Lower leg skin (tissue), 4 donors: ENCODE data around the gene PKP1. TPM values are rescaled to one million over a fixed set of nuclear protein-coding genes. Genes with fewer than 3 reads are reported as not detected.

Experiments used
- DNase-seq, 2 donors: peaks; one replicate each; pipeline ENCODE4 v3.0.0-alpha.2; 2019; ENCODE audit warnings: low spot score in 2 of 2
- H3K4me3 ChIP-seq: fragments of 200-600 bp; sonication (generic); 2 replicates; pipeline ENCODE4 v1.5.1; 2017; ENCODE audit warnings: mild to moderate bottlenecking, low read depth; ENCODE audit not compliant: poor library complexity, severe bottlenecking
- CTCF ChIP-seq, 3 donors: fragments of 450-650 bp; IDR thresholded peaks; one replicate each; pipeline ENCODE4 v1.5.1; 2016; ENCODE audit warnings: antibody characterized with exemption in 3 of 3, mild to moderate bottlenecking in 3 of 3, moderate library complexity in 2 of 3
- POLR2A ChIP-seq, 2 donors: fragments of 450-650 bp; IDR thresholded peaks; one replicate each; pipeline ENCODE4 v1.6.1; 2016 to 2017; ENCODE audit warnings: antibody characterized with exemption in 2 of 2, mild to moderate bottlenecking in 1 of 2, moderate library complexity in 1 of 2
- WGBS, 2 donors: methylation state at CpG; one replicate each; pipeline ENCODE4 v1.1.5; 2018; 5-methylcytosine and 5-hydroxymethylcytosine counted together
- intact Hi-C: fragments of 100-400 bp; cut with DNase I; formaldehyde crosslinking; loops from one replicate; pipeline ENCODE4 v1.15.0; 2023; ENCODE audit warnings: low total_unique reads
- total RNA-seq, 4 donors: library from RNA; depleted of rRNA; stranded (reverse); fragments of >200 nt; gene quantifications; one replicate each; pipeline ENCODE4 v1.1.0, GENCODE V29; 2016

Gene PKP1
- total RNA-seq, 4 donors from 2014 or later, result 928 to 1,274 (median 961) TPM

DNA sequence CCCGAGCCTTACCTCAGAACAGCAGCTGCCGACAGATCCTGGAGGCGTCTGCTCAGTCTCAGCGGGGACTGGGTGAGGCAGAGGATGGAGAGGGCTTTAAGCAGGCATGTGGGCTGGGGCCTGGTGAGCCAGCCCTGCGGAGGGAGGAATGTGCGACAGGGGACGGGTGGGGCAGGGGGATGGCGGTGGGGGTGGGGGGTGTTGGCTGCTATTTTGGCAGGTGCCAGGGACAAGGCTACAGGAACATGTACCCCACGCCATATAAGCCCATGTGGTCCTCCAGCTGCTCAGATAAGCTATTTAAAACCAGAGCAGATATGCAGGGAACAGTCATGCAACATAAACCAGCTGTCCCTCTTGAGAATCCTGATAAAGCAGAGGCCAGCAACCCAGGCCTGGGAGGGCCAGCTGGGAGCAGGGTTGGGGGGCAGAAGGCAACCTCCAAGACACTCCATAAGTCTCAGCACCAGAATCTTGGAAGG, 94.3 kb downstream of the PKP1 start, which contains the start of gene TNNT2:
TSS of gene TNNT2 (minus strand) at position 70 of the 482 bp plus-strand sequence. CDS start 4,426 bp downstream, outside the sequence.
- WGBS, 2 donors, result 62 to 63% methylated on average over 8 to 9 of the region's 9 CpGs
- intact Hi-C loops, result no loop called here

DNA sequence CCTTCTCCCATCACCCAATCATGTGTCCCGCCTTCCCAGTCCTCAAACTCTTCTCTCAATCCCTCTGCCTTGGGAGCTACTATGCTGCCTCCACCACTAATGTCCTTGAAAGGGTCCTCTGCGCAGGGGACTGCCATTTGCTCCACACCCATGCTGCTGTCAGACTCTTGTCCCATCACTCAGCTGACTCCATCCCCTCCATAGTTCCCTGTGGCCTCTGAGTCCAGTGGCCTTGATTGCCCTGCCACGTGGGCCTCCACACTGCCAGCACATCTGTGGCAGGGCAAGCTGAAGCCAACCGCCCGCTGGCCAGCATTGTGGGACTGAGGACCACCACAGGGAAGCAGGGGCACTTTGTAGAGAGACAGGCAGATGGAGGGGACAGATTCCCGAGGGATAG, 95.5 kb downstream of the PKP1 start:
- 90 to 92% methylated on average over 6 of the region's 6 CpGs for WGBS, 2 donors
- TF ChIP-seq CTCF (IDR thresholded peaks at IDR 0.05) (no peak), POLR2A (IDR thresholded peaks at IDR 0.05) (no peak)
- intact Hi-C loops, result no loop called here
- no peak overlapping the region for H3K4me3 ChIP-seq
- no peak for DNase-seq

More for the DNA sequence above, 94.3 kb downstream of the PKP1 start, which contains the start of gene TNNT2:
- H3K4me3 ChIP-seq, result no peak within 1 kb of the TSS
- no peak for TF ChIP-seq CTCF (IDR thresholded peaks at IDR 0.05)
- no peak for TF ChIP-seq POLR2A (IDR thresholded peaks at IDR 0.05)
- no peak for DNase-seq

GRCh38 chr1:201379733-201380242, 96.5 kb downstream of the PKP1 start:
- no peak for TF ChIP-seq CTCF (IDR thresholded peaks at IDR 0.05)
- no peak for TF ChIP-seq POLR2A (IDR thresholded peaks at IDR 0.05)
- no peak for DNase-seq
- no peak overlapping the region for H3K4me3 ChIP-seq
- 66 to 80% methylated on average over 9 of the region's 9 CpGs for WGBS, 2 donors
- intact Hi-C loops, result no loop called here

GRCh38 chr1:201381130-201381529, 97.8 kb downstream of the PKP1 start:
- TF ChIP-seq CTCF (IDR thresholded peaks at IDR 0.05) (no peak), POLR2A (IDR thresholded peaks at IDR 0.05) (no peak)
- intact Hi-C loops, result no loop called here
- DNase-seq, result no peak
- H3K4me3 ChIP-seq, result no peak overlapping the region
- 65 to 69% methylated on average over 7 of the region's 7 CpGs for WGBS, 2 donors

Other genes starting within 250 kb of the PKP1 start
- under 1 TPM in 1 of 4 donors, not detected in 3; 0.04 TPM for gene CACNA1S, start 171.1 kb upstream of the PKP1 start, total RNA-seq
- not detected for gene ASCL5, start 156.3 kb upstream of the PKP1 start, total RNA-seq
- gene TMEM9, start 129.0 kb upstream of the PKP1 start, total RNA-seq, result 10 to 100 TPM; 32.3 to 48.5 (median 45.9) TPM
- gene IGFN1, start 92.7 kb upstream of the PKP1 start, total RNA-seq, result under 1 TPM in 1 of 4 donors, not detected in 3; 0.32 TPM
- 10 to 100 TPM in 3 of 4 donors, 1 to 10 TPM in 1; 6.6 to 28.3 (median 20.5) TPM for gene TNNT2, start 94.2 kb downstream of the PKP1 start, total RNA-seq
- 100 to 1,000 TPM; 271 to 336 (median 291) TPM for gene LAD1, start 115.8 kb downstream of the PKP1 start, total RNA-seq
- gene TNNI1, start 138.2 kb downstream of the PKP1 start, total RNA-seq, result not detected
- 100 to 1,000 TPM in 1 of 4 donors, 10 to 100 TPM in 3; 63.0 to 110 (median 72.1) TPM for gene PHLDA3, start 185.7 kb downstream of the PKP1 start, total RNA-seq
- gene CSRP1, start 223.6 kb downstream of the PKP1 start, total RNA-seq, result 100 to 1,000 TPM; 310 to 627 (median 401) TPM